ENCODE measurements around the gene ARMCX4.
A peak's percentile ranks its signal among the peaks of the same experiment; 100 is the strongest.
"Not testable (repeated sequence)": the region's sequence is repeated elsewhere in the genome, so short reads cannot be mapped to it uniquely, and the experiment has no call there.

The ARMCX4 gene

GRCh38 chrX:101485212-101485949, at the start of gene ARMCX4:
TSS of gene ARMCX4 (plus strand) at chrX:101485456. CDS start at chrX:101488590, 3,134 bp downstream.
- peak; percentile 27 for DNase-seq

- DNase-seq, result no peak
Observed at GRCh38 chrX:101442085-101442484, 43.2 kb upstream of the ARMCX4 start.

DNA sequence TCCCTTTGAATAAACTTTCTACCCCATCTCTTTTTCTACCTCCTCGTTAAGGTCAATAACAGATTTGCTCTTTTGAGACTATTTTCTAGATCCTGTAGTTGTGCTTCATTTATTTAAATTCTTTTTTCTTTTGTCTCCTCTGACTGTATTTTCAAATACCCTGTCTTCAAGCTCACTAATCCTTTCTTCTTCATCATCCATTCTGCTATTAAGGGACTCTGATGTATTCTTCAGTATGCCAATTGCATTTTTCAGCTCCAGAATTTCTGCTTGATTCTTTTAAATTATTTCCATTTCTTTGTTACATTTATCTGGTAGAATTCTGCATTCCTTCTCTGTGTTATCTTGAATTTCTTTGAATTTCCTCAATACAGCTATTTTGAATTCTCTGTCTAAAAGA, 36.0 kb upstream of the ARMCX4 start:
- DNase-seq, result no peak

- DNase-seq, result no peak
Observed at GRCh38 chrX:101450085-101450484, 35.2 kb upstream of the ARMCX4 start.

GRCh38 chrX:101450961-101451360, 34.3 kb upstream of the ARMCX4 start:
- no peak for DNase-seq

DNA sequence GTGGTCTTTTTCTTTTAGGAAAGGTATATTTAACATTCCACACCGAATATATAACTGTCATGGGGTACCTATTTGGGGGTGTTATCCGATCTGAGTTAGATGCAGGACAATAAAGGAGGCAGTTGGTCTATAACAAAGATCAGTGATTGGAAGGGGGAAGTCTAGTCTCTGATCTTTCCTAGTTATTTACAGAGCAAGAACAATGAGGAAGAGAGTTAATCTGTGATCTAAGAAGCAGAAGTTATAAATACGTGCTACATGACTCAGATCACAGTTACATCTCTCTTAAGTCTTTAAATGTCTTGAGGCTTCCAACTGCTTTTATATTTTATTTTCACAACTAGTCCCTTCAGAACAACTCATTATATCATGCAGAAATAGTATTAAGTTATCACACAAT, 33.2 kb upstream of the ARMCX4 start:
- no peak for DNase-seq

GRCh38 chrX:101460669-101461068, 24.6 kb upstream of the ARMCX4 start:
- DNase-seq, result no peak

GRCh38 chrX:101462892-101463291, 22.4 kb upstream of the ARMCX4 start:
- DNase-seq, result no peak

- DNase-seq, result no peak
Observed at GRCh38 chrX:101478366-101478765, 6.9 kb upstream of the ARMCX4 start.

DNA sequence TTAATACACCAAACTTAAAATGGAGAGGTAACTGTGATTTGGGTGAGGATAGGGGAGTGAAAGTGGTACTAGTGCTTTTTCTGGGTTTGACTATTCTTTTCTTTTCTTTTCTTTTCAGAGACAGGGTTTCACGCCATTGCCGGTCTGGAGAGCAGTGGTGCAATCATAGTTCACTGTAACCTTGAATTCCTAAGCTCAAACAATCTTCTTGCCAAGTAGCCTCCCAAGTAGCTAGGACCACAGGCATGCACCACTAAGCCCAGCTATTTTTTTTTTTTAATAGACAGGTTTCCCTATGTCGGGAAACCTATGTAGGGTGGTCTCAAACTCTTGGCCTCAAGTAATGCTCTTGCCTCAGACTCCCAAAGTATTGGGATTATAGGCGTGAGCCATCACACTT, 3.0 kb upstream of the ARMCX4 start:
- no peak for DNase-seq

GRCh38 chrX:101483705-101484104, 1.6 kb upstream of the ARMCX4 start:
- DNase-seq, result no peak

DNA sequence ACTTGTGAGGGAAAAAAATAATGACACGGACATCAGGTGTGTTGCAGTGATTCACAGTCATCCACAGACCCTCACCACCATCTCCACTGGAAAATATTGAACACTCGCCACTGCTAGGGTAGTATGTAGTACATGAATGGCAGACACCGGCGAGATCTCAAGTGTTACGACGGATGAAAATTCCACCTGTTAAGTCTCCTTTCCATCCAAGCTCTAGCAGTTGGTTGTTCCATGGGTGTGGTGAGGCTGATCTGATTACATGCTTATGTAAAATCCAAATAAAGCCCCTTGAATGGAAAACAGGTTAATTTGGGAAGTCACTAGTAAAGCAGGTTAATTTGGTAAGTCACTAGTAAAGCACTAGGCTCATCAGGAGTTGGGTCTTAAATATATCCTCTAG, 1.1 kb upstream of the ARMCX4 start:
- no peak for DNase-seq

- DNase-seq, result no peak
Observed at GRCh38 chrX:101488796-101489195, 3.5 kb downstream of the ARMCX4 start.

GRCh38 chrX:101491943-101492342, 6.7 kb downstream of the ARMCX4 start:
- no peak for DNase-seq

DNA sequence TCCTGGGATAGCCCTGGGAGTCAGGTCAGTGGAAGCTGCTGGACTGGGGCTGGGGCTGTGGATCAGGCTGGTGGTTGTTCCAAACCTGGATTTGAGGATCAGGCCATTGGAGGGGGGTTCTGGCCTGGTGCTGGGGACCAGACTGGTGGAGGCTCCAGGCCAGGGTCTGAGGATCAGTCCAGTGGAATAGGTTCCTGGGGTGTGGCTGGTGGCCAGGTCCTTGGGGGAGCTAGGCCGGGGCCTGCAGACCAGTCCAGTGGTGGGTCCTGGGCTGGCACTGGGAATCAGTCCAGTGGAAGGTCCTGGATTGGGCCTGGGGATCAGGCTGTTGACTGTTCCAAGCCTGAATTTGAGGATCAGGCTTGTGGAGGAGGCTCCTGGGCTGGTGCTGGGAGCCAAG, 8.0 kb downstream of the ARMCX4 start:
- DNase-seq, result no peak

- DNase-seq, result not testable (repeated sequence)
Observed at GRCh38 chrX:101502929-101503328, 17.7 kb downstream of the ARMCX4 start.

GRCh38 chrX:101507372-101507771, 22.1 kb downstream of the ARMCX4 start:
- DNase-seq, result no peak

- DNase-seq, result no peak
Observed at GRCh38 chrX:101507986-101508385, 22.7 kb downstream of the ARMCX4 start.

DNA sequence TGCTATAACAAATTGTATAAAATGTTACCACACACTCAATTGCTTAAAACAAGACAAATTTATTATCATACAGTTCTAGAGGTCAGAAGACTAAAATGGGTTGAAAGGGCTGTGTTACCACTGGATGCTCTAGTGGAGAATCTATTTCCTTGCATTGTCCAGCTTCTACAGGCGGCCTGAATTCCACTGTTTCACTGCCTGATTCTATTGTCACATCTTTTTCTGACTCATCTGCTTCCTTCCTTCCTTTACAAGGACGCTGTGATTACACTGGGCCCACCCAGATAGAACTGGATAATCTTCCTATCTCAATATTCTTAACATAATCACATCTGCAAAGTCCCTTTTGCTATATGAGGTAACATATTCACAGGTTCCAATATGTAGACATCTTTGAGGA, 45.7 kb downstream of the ARMCX4 start:
- DNase-seq, result no peak

Data from GOT3 (cell line).